Activated CD4-positive, alpha-beta T cell treated with anti-CD3 and anti-CD28 coated beads, Interleukin-2, Interleukin-6, amounts not matched to agents 100 ng/mL and 50 ng/mL, durations not matched to agents 16 hours and 8 hours (primary cell): ENCODE measurements around the gene ALOX15B.
"Not testable (repeated sequence)": the region's sequence is repeated elsewhere in the genome, so short reads cannot be mapped to it uniquely, and the experiment has no call there.

Experiments
- DNase-seq: peaks from one replicate; pipeline ENCODE4 v3.0.0-alpha.2; 2020

Gene ALOX15B

GRCh38 chr17:8044819-8045810 lies 6.3 kb downstream of the ALOX15B start:
- no peak for DNase-seq

DNA sequence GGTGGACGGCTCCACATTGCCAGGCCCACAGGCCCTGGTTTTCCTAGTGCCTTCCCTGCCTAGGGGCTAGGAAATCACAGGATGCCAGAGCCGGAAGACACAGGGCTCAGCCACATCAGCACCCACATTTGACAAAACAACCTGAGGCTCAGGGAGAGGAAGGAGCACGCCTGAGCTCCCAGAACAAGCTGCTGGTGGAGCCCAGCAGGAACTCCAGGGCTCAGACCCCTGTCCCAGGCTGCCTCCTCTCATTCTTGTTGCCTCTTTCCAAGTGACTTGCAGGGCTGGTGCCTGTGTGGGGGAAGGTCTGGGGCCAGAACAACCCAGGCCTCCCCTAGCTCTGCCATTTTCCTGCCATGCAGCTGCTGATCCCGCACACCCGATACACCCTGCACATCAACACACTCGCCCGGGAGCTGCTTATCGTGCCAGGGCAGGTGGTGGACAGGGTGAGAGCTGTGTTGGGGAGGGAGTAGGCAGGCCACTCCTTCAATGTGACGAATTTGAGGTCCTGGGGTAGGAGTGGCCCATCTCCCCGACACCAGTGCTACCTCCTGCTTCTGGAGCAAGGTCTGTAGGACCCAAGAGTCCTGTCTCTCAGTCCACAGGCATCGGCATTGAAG lies 7.6 kb downstream of the ALOX15B start:
- no peak for DNase-seq

DNA sequence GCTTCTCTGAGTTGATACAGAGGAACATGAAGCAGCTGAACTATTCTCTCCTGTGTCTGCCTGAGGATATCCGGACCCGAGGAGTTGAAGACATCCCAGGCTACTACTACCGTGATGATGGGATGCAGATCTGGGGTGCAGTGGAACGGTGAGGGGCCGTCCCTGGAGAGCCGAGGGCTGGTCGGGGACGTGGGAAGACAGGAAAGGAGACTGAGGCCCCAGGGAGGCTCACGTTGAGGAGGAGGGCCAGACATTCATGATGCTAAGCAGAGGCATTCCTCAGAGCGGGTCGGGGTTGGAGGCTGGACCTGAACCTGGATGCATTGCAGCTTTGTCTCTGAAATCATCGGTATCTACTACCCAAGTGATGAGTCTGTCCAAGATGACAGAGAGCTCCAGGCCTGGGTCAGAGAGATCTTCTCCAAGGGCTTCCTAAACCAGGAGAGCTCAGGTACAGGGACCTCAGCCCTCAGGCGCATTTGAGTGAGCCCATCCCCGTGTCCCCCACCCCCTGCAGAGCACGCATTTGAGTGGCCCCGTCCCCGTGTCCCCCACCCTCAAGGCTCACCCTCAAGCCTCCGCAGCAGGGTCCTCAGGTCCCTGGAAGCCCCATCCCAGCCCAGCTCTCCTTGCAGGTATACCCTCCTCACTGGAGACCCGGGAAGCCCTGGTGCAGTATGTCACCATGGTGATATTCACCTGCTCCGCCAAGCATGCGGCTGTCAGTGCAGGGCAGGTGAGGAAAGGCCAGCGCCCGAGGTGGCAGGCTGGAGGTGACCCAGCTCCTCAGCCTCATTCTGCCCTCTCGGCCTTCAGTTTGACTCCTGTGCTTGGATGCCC lies 8.3 kb downstream of the ALOX15B start:
- no peak for DNase-seq

GRCh38 chr17:8047769-8048110 lies 8.9 kb downstream of the ALOX15B start:
- no peak for DNase-seq

- DNase-seq: no peak
Observed at GRCh38 chr17:8048236-8048635, 9.4 kb downstream of the ALOX15B start.

DNA sequence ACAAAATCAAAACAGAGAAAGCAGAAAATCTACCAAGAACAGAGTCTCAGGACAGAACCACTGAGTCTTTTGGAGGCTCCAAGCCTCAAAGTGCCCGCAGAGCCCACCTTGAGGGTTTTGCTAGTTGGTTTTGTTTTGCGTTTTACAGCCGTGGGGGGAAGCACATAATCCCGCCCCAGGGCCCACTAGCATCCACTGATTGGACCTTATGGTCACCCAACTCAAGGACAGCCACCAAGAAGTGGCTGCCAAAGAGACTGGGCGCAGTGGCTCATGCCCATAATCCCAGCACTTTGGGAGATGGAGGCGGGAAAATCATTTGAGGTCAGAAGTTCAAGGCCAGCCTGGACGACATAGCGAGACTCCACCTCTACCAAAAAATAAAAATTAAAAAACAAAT lies 9.9 kb downstream of the ALOX15B start:
- DNase-seq: no peak

DNA sequence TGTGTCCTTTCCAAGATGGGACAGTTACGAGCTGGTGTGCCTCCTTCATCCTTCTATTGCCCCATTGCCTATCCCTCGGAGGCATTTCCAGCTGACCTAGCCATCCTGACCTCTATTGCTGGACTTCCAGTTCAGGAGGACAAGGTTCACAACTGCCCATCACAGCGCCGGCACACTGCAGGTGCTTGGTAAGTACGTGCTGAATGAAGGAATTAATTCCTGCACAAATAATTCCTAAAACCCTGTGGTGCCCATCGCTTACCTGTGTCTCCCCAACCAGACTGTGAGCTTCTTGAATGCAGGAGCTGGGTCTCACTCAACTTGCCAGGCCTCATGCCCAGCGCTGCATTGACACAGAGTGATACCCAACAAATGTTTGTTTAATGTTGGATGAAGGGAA lies 13.0 kb downstream of the ALOX15B start:
- DNase-seq: no peak

DNA sequence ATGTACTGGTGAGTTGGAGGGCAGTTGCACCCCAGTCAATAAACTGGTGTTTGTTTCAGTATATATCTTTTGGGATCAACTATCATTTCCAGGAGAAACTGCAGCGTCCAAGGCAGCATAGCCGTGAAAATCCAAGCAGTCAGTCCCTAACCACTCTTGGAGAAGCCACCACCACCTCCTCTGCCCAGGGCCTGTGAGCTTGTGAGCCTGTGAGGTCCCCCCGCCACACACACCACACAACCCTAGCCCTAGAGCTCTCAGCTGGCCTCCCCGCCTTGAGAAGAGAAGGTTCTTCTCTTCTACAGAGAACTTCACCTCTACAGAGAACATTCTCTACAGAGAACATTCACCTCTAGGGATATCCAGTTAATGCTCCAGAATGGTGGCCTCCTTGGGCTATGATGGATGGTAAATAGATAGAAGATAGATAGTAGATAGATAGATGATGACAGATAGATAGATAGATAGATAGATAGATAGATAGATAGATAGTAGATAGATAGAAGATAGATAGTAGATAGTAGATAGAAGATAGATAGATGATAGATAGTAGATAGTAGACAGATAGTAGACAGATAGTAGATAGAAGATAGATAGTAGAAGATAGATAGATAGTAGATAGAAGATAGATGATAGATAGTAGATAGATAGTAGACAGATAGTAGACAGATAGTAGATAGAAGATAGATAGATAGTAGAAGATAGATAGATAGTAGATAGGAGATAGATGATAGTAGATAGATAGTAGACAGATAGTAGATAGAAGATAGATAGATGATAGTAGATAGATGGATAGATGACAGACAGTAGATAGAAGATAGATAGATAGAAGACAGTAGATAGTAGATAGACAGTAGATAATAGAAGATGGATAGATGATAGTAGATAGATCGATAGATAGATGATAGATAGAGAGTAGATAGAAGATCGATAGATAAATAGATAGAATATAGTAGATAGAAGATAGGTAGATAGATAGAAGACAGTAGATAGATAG lies 13.7 kb downstream of the ALOX15B start:
- DNase-seq: no peak

GRCh38 chr17:8053600-8053999 lies 14.7 kb downstream of the ALOX15B start:
- no peak for DNase-seq

- no peak for DNase-seq
Observed at GRCh38 chr17:8055851-8056231, 17.0 kb downstream of the ALOX15B start.

DNA sequence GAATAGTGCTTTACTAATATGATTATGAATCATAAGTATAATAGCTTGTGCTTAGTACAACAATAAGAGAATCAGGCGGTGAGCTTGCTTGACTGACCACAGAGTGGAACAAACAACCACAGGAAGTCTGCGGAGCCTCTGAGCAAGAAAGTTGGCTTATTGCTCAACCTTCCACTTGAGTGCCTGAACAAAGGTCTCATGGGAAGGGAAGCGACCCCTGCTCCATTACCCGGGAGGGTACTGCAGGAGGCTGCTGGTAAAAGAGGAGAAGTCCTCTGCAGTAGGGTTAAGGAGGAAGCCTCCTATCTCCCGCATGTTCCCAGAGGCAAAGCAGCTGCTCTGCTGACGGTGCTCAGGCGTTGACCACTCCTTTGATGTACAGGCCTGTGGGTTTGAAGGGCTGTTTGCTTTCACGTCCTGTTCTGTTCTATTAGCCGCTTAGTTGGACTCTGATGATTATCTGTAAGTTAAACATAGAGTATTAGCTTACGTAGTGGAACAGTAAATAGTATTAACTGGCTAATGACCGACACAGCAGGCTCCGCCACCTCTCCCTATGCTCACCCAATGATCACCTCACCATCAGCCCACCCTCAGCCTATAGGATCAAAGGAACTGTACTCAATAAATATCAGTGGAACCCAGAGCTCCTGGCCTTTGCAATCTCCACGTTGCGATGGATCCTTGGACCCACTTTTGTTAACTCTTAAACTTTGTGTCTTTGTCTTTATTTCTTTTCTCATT lies 17.5 kb downstream of the ALOX15B start:
- peak; percentile 77 for DNase-seq

DNA sequence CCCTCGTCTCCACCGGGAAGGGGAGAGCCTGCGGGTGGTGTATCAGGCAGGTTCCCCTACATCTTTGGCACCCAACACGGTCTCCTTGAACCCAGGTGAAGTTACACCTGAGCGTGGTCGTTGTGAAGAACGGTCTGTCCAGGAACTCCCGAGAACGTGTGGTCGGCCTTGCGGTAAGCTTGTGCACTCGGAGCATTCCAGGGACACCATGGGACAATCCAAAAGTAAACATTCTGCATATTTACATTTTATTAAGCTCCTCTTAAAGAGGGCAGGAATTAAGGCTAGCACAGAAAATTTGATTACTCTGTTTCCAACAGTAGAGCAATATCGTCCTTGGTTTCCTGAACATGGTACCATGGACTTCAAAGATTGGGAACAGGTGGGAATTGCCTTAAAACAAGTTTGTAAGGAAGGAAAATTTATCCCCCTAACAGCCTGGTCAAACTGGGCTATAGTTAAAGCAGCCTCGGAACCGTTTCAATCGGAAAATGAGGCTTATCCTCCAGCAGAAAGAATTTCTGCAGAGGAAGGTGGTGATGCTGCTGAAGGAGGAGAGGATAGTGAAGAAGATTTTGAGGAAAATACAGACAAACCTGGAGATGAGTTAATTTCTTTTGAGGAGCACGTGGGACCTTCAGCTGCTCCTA lies 18.2 kb downstream of the ALOX15B start:
- no peak for DNase-seq

- peak; percentile 83 for DNase-seq
Observed at GRCh38 chr17:8057691-8058114, 18.8 kb downstream of the ALOX15B start.

- no peak for DNase-seq
Observed at GRCh38 chr17:8059131-8059530, 20.3 kb downstream of the ALOX15B start.

DNA sequence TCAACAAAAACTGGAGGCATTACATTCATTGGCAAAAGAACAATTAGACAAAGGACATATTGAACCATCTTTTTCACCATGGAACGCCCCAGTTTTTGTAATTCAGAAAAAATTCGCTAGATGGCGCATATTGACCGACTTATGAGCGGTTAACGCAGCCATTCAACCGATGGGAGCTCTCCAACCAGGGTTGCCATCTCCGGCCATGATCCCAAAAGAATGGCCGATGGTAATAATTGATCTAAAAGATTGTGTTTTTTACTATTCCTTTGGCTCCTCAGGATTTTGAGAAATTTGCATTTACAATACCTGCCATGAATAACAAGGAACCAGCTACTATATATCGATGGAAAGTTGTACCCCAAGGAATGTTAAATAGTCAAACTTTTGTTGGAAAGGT lies 21.4 kb downstream of the ALOX15B start:
- DNase-seq: peak; percentile 84

DNA sequence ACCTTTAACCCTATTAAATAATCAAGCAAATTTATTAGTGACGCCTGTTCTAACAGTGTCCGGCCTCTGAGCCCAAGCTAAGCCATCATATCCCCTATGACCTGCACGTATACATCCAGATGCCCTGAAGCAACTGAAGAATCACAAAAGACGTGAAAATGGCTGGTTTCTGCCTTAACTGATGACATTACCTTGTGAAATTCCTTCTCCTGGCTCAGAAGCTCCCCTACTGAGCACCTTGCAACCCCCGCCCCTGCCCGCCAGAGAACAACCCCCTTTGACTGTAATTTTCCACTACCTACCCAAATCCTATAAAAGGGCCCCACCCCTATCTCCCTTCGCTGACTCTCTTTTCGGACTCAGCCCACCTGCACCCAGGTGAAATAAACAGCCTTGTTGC lies 23.0 kb downstream of the ALOX15B start:
- DNase-seq: not testable (repeated sequence)

GRCh38 chr17:8062435-8062806 lies 23.6 kb downstream of the ALOX15B start:
- no peak for DNase-seq

GRCh38 chr17:8062807-8063483 lies 24.1 kb downstream of the ALOX15B start:
- DNase-seq: no peak

- DNase-seq: no peak
Observed at GRCh38 chr17:8063761-8064534, 25.1 kb downstream of the ALOX15B start.
